Measurements from ENCODE around the gene RPL22. TPM values are rescaled to one million over a fixed set of nuclear protein-coding genes. Genes with fewer than 3 reads are reported as not detected.

Gene RPL22
- total and polyA plus RNA-seq, 11 donors, result 63.6 to 353 (median 241) TPM

DNA sequence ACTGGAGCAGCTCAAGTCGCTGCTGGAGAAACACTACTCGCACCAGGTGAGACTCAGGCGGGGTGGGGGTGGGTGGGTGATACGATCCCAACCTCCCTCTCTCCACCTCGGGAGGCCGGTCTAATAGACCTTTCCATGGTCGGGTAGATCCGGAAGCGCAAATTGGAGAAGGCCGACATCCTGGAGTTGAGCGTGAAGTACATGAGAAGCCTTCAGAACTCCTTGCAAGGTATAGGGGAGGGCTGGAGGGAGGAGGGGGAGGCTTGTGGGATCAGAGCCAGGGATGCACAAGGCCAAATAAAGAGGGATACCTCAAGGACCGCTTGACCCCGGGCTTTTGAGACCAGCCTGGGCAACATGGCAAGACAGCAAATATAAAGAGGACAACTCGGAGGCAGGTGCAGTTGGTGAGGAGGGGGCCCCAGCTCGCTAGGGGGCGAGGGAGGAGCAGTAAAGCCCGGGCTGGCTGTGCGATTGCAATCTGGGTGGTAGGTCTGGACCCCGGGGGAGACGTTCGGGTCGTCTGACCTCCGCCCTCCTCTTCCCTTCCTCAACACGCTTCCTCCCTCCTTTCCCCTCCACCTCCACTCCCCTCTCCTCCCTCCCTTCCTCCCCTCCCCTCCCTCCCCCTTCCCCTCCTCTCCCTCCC is 45.1 kb upstream of the RPL22 start:
- 3 to 6% (median 4%) methylated on average over 23 to 24 of the region's 24 CpGs for WGBS, 4 donors
- DNase-seq (no peak), ATAC-seq (no peak)
- Histone ChIP-seq H3K4me3 (no peak overlapping the region), H3K27ac (no peak overlapping the region), H3K27me3 (peaks cover 37 to 97% (median 65%) of the 10 kb centered on the region in 9 donors), H3K36me3 (no peaks in the 10 kb centered on the region), H3K4me1 (peaks cover 0 to 50% (median 26%) of the 10 kb centered on the region in 12 donors), H3K9me3 (no peaks in the 10 kb centered on the region)
- intact Hi-C loops (cut with DNase I), result loop anchor here (1.0 to 10.0 kb wide), 12 partner anchors 37 to 202 kb away; partner anchors contain the start of gene RNF207 (in 3 of the 10)
- no peak for TF ChIP-seq POLR2A (IDR thresholded peaks at IDR 0.05)
- no peak for TF ChIP-seq CTCF (IDR thresholded peaks at IDR 0.05)

- no peak for DNase-seq
- Histone ChIP-seq H3K27me3 (peaks cover 37 to 98% (median 64%) of the 10 kb centered on the region in 9 donors), H3K4me1 (peaks cover 0 to 44% (median 25%) of the 10 kb centered on the region in 12 donors)
Measured at GRCh38 chr1:6243993-6244392, 44.6 kb upstream of the RPL22 start, which contains the start of gene HES3. Gene HES3, plus strand, starts transcription at chr1:6244179. Its CDS starts 187 bp downstream, at chr1:6244366.

DNA sequence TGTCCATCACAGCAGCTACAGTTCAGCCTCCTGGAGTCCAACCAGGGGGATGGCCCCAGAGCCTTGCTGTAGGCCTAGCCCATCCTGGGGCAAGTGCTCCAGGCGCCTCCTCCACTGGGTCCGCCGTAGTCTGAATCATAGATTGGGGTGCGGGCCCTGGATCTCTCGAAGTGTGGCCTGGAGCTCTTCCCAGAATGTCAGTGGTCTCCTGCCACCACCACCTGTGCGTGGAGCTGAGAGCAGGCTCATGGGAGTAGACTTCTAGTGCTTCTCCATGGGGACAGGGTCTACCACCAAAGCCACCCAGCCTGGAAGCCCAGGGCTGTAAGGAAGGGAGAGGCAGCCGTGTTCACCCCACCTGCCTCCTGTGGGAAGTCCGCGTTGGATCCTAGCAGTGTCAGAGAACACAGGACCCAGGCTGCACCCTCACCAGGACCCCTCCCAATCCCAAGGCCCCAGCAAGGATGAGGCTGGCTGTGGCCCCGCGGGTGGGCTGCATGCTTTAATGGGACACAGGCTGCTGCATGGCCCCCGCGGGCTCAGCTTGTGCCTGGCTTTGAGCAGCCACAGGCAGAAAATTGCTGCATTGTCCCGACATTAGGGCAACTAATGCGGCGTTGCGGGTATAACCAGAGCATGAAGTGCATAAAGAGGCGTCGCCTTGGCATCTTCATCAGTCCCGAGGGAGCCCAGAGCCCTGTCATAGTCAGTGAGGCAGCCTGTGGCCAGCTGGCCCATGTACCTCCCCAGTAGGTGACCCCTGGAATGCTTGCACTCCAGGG is 43.8 kb upstream of the RPL22 start:
- Histone ChIP-seq H3K27me3 (peaks cover 37 to 91% (median 62%) of the 10 kb centered on the region in 9 donors), H3K4me3 (no peak overlapping the region), H3K36me3 (no peaks in the 10 kb centered on the region), H3K9me3 (no peaks in the 10 kb centered on the region), H3K27ac (no peak overlapping the region), H3K4me1 (peaks cover 0 to 41% (median 24%) of the 10 kb centered on the region in 12 donors)
- TF ChIP-seq CTCF (IDR thresholded peaks at IDR 0.05) (no peak), POLR2A (IDR thresholded peaks at IDR 0.05) (no peak)
- DNase-seq (no peak), ATAC-seq (no peak)
- WGBS, 4 donors, result 22 to 43% (median 32%) methylated on average over 18 to 20 of the region's 20 CpGs
- intact Hi-C loops (cut with DNase I), result loop anchor here in 5 of 10 donors (5.0 to 10.0 kb wide), 5 partner anchors 36 to 201 kb away; partner anchors contain the start of gene RNF207 (in 3 of the 5)

More at GRCh38 chr1:6243993-6244392, 44.6 kb upstream of the RPL22 start, which contains the start of gene HES3:
- H3K36me3 ChIP-seq, result no peaks in the 10 kb centered on the region
- TF ChIP-seq POLR2A (IDR thresholded peaks at IDR 0.05) (no peak), CTCF (IDR thresholded peaks at IDR 0.05) (no peak)
- 4 to 9% (median 7%) methylated on average over 12 to 16 of the region's 16 CpGs for WGBS, 4 donors
- intact Hi-C loops (cut with DNase I), result loop anchor here in 8 of 10 donors (1.0 to 10.0 kb wide), 8 partner anchors 37 to 202 kb away; partner anchors contain the start of gene RNF207 (in 3 of the 8)
- ATAC-seq, result no peak
- no peaks in the 10 kb centered on the region for H3K9me3 ChIP-seq
- no peak within 1 kb of the TSS for H3K4me3 ChIP-seq
- no peak within 1 kb of the TSS for H3K27ac ChIP-seq

Data from heart left ventricle (tissue), 16 donors.